ENCODE measurements around the gene MLX.

GRCh38 chr17:42566883-42567573, at the start of gene MLX:
- TF ChIP-seq CTCF (IDR thresholded peaks at IDR 0.05) (no peak), POLR2A (IDR thresholded peaks at IDR 0.05) (peak; percentile 14 to 44 (median 30))
